NCI-H69 (cell line): ENCODE results near the gene PLEKHM3.
"Not testable (repeated sequence)": the region's sequence is repeated elsewhere in the genome, so short reads cannot be mapped to it uniquely, and the experiment has no call there.

ENCODE experiments used
- DNase-seq: peaks from one replicate; lab custom pipeline; 2025; lab: John Stamatoyannopoulos, UW

Gene PLEKHM3

DNA sequence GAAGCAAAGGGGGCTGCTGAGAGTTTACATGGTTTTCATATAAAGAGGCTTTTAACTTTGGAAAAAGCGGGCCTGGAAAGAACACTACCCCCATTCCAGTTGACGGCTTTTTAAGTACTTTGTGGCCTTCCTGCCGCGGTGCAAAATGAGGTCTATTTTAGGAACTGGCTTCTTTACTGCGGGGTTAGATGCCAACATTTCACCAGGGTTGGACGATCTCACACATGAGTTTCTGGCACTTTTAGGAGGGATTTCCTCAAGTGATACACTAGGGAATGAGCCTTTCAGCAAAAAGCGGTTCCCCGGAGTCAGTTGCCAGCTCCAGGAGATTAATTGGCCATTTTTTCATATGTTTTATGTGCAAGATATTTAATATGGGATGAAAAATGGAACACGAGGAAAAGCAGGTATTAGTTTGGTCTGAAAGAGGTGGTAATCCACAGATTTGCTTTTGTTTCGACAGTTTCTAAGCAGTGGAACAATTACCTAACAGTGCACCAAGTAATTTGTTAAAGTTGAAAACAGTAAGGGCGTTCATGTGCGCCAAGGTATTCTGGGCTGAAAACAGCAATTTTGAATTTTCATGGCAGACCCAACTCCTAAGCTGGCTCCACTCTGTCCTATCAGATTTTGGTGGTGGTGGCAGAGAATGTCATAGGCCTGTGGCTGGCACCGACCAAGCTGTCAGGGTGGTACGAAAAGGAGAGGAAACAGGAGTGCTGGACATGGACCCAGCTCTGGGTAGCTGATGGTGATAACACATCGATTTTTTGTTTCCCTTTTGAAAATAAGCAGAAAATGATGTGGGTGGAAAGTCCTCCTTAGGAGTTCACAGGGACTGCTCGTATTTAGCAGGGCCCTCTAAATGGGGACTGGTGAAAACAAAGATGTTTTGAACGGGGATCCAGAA lies 200.0 kb downstream of the PLEKHM3 start:
- no peak for DNase-seq

DNA sequence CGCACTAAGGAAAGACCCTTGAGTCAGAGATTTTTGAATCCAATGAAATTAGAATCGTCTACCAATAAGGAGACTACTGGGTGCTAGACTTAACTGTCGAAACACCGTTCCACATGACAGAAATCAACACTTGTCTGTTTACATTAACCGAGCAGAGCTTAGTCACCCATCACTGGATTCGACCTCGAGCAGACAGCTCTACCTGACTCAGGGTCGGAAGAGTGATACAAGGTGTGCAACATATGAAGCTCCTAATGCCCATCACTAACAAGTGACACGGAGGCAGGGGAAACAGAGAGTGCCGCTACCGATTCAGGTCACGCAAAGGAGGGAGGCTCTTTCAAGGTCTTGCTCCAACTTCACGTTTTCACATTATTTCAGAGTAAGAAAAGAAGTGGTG lies 201.5 kb downstream of the PLEKHM3 start:
- DNase-seq = no peak

DNA sequence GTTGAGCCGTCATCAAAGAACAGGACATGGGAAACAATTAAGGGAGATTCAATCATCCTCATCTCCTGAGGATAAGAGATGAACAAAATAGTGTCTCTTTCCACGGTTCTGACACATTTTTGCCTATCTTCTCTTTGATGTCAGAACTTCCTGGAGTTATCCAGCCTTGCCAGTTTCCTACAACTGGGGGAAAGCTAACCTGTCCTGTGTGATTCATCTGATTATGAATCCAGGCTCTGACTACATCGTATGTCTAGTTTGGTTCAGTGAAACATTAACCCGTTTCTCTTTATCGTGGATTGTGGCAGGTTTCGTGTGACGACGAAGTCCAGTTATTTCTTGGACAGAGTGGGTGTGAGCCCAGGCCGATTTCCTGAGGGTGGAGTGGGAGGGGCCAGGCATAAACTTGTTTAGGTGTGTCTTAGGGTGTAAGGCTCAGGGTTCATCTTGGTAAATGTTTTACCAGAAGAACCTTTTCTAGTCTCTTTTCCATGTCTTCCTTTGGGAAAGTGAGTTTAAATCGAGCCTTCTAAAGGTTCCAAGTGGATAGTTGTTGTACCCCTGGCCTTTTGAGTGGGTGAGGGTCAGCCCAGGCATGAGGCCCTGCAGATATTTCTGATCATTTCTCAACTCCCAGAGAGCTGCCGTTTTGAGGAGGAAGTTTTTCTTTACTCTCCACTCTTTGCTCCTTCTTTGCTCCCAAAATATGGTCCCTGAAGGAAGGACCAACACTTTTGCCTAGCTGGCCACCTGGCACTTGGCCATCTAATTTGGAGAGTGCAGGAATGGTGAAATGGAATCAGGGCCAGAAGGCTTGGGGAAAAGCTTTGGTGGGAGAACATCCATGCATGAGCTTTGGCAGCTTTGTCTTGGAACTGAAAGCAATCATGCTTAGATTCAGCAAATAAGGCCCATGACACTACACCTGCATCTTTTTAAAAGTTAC lies 205.2 kb downstream of the PLEKHM3 start:
- no peak for DNase-seq

DNA sequence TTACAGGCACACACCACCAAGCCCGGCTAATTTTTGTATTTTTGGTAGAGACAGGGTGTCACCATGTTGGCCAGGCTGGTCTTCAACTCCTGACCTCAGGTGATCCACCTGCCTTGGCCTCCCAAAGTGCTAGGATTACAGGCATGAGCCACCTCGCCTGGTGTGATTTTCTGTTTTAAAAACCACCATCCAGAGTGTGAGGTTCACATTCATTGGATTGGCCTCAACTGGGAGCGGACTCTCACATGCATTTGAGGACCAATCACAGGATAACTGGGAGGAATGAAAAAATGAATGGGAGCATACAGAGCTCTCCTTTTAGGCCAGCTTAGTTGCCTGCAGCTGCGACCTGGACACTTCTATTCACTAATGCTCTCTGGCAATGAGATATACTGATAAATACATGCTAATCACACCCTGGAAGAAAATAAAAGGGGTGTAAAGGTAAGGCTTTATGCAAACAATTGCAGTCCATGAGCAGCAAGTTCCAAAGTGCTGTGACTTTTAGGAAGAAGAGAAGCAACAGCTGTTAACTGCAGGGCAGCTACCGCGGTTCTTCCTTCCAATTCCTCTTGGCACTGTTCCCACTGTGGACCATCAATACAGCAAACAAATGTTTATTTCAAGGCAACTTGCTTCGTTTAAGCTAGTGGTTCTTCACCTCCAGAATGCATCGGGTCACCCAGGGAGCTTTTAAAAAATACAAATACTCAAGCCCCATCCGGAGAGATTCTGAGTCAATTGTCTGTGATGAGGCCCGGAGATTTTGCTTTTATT lies 206.1 kb downstream of the PLEKHM3 start:
- DNase-seq = peak; percentile 39

DNA sequence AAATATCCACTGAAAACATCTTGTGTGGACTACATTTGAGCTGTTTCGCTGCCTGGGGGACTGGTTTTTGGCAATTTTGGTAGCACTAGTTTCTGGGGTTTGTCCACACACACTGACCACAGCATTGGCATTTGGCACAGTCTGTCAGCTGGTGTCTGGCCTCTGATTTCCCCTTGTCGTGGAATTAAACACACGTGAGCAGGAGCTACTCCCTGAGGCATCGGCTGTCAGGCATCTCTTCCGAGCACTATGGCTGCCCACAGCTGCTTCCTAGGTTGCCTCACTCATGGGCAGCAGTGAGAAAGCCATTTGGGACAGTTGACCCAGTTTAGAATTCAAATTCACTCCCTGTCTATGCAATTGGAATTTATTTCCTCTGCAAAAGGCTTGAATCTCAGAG lies 208.8 kb downstream of the PLEKHM3 start:
- no peak for DNase-seq

DNA sequence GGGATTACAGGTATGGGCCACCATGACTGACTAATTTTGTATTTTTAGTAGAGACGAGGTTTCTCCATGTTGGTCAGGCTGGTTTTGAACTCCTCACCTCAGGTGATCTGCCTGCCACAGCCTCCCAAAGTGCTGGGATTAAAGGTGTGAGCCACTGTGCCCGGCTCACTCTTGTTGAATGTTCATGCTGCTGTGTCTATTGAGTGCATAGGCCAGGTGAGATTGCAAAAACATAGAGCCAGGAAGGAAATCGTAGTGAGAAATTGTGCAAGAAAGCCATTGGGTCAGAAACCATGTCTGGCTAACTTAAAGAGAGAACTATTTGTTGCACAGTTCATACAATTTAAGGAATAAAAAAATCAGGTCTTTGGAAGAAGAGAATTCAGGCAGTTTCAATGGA lies 210.1 kb downstream of the PLEKHM3 start:
- DNase-seq = no peak

DNA sequence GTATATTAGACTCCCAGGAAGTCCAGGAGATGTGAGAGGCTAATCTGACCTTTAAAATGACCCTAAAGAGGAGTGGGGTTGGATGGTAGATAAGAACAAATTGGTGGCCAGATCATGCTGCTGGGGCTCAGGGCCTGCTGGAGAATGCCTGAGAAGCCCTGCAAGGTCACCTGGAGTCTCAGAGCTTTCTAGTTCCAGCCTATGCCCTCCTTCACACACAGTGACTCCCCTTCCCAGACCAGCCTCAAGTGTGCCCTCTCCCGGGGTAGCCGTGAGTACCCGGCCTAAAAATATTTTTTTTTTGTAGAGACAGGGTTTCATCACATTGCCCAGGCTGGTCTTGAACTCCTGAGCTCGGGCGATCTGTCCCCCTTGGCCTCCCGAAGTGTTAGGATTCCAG lies 211.4 kb downstream of the PLEKHM3 start:
- DNase-seq = no peak

DNA sequence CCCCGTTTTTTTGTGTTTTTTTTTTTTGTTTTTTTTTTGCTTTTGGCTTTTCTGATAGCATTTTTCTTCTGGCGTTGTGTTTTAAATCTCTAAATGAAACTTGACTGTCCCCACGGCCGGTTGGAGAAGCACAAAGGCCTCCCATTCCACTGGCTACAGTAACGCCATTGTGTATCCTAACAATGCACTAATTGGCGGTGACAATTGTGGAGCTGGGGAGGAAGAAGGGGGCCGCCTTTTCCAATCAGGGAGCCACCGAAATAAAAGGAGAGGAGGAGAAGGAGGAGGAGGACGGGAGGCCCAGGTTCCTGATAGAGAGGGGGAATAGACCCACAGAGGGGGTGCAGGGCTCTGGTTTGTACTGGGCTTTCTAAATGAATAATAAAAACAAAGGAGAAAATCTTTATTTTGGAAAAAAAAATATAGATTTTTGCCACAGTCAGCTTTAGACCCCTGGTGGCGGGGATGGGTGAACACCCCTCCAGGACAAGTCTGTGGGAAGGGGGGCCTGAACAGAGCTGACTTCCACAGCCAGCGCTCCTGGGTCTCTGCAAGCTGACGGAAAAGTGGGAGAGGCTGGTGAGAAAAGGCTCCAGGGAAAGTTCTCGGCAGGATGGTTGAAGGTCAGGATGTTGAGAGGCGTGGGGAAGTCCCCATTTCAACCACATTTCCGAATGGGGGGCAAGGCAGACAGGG lies 212.0 kb downstream of the PLEKHM3 start:
- peak; percentile 71 for DNase-seq

DNA sequence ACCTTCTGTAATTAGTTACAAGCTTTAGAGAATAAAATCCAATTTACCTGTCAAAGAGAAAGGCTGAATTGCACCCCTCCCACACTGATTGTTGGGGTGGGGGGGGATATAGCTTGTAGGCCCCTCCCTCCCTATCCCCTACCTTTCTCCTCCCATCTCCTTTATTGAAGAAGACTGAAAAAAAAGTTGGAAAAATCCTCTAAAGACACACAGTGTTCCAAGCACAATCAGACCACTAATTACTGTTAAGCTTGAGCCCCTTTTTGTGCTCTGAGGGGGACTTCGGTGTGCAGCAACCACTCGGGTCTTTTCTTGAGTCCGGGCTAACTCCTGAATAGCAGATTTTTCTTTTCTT lies 212.6 kb downstream of the PLEKHM3 start:
- DNase-seq = no peak

DNA sequence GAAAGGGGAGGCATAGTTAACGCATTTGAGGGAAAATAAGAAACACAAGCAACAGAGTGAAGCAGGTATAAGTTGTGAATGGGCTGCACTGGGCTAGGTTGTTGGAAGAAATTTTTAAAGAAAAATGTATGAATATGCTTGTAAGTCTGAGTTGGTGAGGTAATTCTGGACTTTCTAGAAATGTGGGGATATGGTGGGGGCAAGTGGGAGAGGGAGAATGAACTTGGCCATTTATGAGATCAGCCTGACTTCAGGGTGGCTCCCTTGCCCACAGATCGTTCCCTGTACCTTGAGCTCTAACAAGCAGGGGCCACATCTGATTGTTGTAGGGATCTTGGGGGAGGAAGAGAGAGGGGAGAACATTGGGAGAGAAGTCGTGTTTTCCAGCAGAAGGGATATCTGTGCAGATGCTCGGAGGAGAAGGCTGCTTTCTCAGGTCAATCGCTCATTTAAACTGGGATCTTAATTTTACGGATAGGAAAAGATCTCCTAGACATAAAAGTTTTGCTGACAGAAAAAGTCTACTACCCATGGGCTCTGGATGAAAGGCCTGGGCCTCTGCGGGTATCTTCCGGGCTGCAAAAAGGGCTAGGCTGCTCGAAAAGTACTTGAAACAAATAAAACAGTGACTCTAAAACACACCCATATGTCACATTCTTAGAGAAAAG lies 213.1 kb downstream of the PLEKHM3 start:
- DNase-seq = no peak

DNA sequence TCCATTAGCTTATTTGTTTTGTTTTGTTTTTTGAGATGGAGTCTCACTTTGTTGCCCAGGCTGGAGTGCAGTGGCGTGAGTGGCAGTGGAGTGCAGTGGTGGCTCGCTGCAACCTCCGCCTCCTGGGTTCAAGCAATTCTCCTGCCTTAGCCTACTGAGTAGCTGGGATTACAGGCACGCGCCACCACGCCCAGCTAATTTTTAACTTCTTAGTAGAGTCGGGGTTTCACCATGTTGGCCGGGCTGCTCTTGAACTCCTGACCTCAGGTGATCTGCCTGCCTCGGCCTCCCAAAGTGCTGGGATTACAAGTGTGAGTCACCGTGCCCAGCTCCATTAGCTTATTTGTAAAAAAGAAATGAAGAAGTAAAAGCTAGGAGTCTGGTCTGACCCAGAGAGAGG lies 213.7 kb downstream of the PLEKHM3 start:
- DNase-seq = not testable (repeated sequence)

DNA sequence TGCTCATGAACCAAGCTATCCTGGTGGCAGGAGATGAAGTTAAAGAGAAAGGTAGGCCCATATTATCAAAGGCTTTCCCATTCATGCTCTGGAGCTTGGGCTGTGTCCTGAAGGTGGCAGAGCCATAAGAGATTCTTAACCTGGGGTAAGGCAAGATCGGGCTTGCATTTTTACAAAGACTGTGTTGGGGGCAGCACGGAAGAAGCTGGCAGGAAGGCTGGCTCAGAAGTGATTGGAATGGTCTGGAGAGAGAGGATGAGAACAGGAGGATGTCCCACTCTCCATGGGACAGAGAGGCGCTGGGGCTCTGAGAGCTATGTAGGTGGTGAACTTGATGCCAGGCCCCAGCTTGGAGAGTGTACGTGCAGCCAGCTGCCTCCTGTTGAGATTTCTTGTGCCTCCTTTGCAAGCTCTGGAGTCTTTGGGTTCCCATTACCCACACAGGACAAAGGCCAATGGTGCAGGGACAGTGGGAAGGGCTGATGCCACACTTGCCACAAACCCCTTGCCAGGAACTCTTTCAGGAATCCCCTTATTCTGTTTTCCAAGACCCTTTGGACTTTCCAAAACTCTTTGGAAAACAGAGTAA lies 215.0 kb downstream of the PLEKHM3 start:
- no peak for DNase-seq

DNA sequence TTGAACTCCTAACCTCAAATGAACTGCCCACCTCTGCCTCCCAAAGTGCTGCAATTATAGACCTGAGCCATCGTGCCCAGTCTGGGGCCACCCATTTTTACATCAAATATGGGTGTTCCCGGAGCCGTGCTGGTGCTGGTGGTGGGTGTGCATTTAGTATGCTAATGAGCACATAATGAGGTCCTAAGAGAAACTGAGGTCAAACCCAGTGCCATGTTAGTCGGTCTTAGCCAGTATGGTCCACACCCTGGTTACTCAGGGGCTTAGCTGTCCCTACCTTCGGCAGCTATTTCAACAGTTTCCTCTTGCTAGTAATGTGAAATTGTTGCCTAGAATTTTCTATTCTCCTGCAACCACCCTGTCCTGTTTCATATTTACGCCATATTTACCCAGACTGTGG lies 217.2 kb downstream of the PLEKHM3 start:
- no peak for DNase-seq

DNA sequence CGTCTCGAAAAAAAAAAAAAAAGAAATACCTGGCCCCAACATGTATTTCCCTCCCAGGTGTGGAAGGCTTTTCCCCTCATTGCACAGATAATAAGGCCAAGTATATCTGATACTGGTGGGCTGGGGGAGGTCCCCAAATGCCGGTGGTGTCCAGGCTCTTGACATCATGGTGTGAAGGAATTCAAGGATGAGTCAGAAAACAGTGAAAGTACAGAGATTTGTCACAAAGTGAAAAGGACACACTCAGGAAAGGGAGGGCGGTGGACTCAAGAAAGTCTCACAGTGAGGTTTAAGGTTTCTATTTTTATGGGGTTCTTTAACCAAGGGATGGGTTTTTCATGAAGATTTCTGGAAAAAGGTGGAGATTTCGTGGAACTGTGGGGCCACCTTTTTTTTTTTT lies 217.8 kb downstream of the PLEKHM3 start:
- no peak for DNase-seq

DNA sequence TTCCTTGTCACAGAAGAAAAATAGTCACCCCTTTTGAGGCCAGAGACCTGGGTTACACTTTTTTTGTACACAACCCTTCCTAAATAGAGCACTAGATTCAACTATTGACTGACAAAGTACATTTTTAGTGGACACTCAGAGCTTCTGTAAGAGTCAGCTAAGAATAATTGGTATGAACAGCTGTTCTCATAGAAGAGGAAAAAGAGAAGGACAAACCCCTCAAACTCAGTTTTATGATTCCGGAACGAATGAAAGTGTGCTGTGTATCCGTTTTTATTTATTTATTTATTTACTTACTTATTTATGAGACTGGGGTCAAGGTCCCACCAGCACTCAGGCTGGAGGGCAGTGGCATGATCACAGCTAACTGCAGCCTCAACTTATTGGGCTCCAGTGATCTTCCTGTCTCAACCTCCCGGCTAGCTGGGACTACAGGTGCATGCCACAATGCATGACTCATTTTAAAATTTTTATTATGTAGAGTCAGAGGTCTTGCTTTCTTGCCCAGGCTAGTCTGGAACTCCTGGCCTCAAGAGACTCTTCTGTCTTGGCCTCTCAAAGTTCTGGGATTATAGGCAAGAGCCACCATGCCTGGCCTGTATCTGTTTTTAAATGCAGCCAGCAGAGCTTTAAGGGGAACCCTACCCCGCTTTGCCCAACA lies 219.6 kb downstream of the PLEKHM3 start:
- DNase-seq = no peak

DNA sequence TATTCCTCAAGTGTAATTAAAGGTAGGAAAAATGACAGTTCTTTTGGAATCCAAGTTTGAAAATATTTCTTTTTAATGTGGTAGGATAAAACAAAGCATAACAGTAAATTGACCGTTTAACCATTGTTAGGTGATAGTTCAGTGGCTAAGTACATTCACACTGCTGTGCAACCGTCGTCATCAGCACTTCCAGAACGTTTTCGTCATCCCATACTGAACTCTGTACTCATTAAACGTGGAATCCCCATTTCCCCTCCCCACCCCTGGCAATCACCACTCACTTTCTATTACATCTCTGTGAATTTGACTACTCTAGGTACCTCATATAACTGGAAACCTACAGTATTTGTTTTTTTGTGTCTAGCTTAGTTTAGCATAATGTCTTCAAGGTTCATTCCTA lies 222.7 kb downstream of the PLEKHM3 start:
- DNase-seq = no peak

DNA sequence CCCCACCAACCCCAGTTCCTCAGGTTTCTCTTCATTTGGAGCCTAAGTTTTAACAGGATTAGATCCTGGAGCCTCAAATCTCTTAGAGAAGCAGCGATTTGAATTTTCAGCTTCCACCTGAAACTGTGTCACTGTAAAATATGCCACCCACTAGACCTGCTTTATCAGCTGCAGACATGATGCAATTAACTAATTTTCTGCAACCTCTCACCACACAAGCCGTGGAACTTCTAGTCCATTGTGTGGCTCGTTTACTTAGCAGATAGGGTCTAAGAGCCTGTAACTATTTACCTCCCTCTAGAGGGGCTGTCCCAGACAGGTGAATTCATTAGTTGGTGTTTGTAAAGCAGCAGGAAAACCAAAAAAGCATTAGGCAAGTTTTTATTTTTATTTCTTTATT lies 224.1 kb downstream of the PLEKHM3 start:
- DNase-seq = peak; percentile 77

DNA sequence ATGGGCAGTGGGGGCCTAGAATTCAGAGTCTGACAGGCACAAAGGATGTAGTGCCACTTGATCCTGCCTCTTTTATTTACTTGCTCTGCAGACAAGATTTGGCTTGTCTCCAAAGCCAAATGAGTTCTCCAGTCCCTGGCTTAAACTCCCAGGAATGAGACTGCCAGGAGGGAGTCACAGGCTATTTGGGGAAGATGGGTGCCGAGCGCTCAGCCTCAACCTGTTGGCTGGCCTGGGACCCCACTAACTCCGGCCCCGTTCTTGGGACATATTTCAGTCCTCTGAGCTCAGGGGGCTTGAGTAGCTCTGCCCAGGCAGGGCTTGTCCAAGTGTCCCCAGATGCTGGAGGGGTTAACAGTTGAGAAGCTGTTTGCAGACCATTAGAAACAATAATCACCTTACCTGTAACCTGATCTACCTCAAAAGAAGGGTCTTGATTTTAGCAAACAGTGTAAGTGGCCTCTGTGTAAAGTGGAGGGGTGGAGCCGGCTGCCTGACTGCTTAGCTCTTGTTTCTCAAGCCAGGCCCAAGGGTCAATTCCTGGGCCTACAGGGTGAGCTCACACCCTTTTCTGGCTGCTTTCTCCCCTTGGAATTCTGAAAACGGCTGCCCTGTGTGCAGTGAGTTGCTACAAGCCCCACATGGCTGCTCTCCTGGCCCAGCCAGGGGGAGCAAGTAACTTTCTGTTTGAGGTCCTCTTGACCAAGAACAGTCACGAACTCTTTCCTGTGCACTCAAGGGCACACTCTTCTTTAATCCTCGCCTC lies 228.6 kb downstream of the PLEKHM3 start:
- peak; percentile 96 for DNase-seq

DNA sequence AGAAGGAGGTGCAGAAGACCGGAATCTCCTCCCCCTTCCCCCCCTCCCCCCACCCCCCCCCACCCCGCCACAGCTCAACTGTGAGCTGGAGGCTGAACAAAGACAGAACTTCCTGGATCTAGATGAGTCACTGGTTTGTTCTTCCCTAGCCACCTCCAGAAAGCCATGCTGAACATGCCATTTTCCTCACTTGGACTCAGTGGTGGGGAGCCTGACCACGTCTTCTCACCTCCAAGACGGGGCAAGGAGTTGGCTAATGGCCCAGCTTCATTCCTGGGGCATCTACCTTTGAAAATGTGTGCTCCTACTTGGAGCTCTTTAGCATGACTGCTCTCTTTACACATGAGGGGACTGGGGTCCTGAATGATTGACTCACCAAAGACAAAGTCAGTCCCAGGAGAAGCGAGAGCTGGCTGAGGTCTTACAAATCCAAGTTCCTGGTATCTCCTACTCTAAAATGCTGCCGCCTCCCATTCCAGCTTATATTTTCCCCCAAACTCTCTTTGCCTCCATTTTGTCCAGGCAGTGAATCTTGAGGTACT lies 233.0 kb downstream of the PLEKHM3 start:
- DNase-seq = peak; percentile 77
